Inferior parietal cortex (tissue), 1 donor: ENCODE data around the gene SMC3.

ENCODE experiments used
- DNase-seq: peaks from one replicate; pipeline ENCODE4 v3.0.0-alpha.2; 2016; ENCODE audit errors: extremely low spot score

SMC3 gene

DNA sequence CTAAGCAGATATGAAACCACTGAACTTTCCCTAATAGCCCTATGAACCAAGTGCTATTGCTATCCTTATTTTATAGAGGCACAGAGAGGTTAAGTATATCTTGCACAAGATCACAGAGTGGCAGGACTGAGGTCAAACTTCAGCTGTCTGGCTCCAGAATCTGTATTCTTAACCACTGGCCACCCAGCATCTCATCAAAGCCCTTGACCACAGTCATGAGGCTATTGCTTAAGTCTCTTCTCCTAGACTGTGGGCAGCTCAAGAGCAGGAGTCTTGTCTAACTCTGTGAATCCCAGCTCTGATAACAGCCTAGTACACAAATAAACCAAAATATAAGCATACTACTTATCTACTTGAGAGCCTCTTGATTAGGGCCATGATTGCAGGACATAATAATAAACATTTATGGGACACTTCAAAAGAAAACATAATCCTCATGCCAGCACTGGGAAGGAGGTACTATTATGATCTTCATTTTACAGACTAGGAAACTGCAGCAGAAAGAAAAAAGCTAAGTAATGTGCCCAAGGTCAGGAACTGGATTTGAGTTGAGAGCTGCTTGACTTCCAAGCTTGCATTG is 22.4 kb upstream of the SMC3 start:
- DNase-seq: no peak

DNA sequence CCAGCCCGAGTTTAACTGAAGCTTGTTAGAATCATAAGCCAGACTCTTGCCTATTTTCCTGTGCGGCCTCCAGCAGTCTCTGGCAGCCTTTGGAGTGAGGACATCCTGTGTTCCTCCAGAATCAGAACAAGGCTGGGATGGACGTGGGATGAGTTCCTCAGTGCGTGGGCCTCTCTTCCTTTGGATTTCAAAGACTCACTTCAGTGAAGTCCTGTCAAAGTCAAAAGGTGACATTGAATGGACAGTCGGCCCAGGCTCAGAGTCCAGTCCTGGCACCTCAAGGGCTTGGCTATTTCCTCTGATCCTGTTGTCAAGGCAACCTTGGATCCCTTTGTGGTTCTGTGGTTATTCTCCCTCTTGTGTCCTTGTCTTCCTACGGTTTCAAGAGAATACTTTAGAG is 21.4 kb upstream of the SMC3 start:
- DNase-seq: peak; percentile 23

DNA sequence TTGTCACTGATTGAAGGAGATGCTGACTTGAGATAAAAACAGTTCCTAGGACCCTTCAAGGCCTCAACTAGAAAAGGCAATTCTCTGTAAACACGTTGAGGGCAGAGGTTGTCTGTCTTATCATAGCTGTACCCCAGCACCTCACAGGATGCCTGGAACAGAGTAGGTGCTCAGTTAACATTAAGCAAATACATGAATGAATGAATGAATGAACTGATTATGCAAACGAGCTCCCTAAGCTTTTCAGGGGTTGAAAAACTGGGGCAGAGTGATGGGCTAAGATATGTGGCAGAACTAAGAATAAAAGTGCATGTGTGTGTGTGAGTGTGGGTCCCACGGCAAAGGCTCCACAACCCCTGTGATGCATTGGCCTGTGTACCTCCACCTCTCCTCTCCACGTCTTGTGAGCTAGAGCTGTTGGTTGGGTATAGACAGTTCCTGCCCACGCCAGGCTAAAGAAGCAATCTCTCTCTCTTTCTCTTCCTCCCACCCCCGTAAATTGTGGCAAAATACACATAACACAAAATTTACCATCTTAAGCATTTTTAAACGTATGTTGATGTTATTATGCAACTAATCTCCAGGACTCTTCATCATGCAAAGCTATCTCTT is 20.9 kb upstream of the SMC3 start:
- no peak for DNase-seq

DNA sequence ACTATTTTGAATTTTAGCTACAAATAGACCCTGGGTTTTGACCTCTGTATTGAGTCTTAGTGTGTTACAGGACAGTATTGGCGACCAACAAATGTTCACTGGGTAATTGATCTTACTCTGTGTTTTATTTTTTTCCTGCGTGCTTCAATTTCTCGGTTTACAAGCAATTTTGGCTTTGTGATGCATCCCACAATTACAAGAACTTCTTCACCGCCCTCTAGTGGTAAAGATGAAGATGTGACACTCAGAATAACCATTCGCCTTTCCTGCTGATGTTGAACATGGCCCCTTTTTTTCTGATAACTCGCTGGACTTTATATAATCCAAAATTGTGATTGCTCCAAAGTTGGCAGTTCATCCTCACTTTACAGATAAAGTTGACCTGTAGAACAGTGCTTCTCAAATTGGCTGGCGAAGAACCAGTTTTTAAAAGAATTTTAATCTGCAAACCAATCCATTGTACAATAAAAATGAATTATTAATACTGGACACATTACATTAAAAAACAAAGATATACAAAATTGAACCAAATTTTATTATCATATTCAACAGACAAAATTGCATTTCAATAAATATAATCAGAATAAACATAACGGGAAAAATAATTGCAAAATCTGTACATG is 20.2 kb upstream of the SMC3 start:
- peak; percentile 82 for DNase-seq

DNA sequence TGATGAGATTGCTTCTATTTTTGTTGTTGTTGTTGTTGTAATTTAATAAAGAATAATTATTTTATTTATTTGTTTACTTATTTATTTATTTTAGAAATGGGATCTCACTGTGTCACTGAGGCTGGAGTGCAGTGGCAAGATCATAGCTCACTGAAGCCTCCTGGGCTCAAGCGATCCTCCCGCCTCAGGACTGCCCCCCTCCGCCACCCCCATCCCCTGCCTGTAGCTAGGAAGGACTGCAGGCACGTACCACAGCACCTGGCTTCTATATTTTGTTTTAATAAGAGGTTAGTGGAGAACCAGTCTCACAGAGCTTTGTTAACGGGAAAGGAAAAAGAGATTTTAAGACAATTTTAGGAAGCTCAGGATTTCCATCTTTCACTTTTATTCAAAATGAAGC is 19.5 kb upstream of the SMC3 start:
- DNase-seq: no peak

DNA sequence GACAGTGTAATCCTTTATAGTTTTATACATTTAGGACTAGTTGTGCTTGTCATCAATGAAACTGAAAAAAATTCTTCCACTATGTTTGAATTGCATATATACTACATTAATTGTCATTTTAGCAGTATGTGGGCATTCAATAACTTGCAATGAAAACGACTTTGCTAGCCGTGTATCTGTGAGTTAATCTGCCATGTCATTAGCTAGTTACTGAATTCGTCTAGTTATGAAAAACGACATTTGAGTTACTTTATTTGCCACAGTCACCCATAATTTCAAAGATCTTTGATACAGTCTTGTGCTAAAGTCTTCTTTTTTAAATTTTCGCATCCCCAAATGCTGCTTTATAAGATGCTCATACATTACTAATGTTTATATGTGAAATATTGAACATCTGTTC is 18.3 kb upstream of the SMC3 start:
- DNase-seq: no peak

DNA sequence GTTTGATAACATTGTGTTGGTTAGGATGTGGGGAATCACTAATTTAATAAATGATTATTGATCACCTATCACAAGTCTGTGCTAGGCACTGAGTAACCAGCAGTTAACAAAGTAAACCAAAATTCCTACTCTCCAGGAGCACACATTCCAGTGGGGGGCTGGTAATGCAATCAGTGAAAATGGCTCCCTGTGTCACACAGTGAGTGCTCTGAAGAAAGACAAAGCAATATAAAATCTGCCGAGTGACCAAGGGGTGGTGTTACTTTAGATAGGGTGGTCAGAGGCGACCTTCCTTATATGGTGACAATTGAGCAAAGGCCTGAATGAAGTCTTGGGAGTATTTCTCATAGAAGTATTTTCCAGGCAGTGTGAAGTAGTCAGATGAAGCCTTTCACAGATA is 13.6 kb upstream of the SMC3 start:
- DNase-seq: no peak

DNA sequence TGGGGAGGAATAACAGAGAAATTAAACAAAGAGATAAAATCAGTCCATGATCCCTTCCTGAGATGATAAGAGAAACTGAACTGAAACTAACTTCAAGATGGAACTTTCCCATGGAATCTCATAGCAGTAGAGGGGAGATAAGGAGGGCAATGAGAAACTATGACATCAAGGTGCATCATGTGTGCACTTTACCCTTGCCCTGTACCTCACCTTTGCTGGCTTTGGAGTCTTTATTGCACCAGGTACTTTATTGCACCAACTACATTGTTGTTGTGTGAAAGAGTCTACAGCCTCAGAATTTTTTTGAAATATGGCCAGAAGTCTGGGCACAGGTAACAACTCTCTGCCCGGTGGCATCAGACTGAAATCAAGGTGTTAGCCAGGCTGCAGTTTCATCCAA is 11.2 kb upstream of the SMC3 start:
- no peak for DNase-seq

DNA sequence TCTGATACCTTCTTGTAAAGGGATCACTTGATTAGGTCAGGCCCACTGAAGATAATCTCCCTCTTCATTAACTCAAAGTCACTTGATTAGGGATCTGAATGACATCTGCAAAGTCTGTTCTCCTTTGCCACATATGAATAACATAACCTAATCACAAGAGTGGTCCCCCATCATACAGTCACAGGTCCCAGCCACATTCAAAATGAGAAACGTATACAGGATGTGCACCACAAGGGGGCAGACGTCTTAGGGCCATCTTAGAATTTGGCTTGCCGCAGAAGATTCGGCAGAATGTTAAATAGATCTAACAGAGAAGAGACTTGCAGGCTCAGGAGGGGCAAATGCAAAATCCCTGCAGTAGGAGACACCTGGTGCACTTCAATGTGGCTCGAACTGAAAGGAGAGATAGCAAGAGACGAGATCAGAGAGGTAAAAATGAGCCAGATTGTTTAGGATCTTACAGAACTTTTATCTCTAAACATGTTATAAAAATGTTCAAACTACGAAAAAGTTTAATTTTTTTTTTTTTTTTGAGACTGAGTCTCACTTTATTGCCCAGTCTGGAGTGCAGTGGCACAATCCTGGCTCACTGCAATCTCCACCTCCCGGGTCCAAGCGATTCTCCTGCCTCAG is 10.4 kb upstream of the SMC3 start:
- DNase-seq: peak; percentile 40

DNA sequence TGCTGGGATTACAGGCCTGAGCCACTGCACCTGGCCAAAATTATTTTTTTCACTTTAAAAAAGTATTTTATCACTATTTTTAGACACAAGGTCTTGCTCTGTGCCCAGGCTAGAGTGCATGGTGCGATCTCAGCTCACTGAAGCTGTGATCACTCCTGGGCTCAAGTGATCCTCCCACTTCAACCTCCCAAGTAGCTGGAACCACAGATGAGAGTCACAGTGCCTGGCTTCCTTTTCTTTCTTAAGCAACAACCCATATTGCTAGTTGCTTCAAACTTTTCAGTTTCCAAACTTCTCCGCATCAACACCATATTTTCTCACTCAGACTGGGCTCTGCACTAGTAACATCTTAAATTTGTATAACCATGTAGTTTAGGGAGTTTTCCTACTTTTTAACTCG is 9.5 kb upstream of the SMC3 start:
- no peak for DNase-seq

DNA sequence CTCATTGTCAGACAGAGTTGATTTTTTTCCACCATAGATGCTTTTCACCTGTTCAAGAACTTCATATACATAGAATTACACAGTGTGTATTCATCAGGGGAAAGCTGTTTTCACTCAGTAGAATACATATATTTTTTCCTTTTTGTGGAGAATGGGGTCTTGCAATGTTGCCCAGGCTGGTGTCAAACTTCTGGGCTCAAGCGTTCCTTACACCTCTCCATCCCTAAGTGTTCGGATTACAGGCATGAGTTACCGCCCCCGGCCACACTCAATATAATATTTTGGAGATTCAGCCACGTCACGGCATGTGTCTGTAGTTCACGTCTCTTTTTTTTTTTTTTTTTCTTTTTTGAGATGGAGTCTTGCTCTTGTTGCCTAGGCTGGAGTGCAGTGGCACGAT is 7.5 kb upstream of the SMC3 start:
- DNase-seq: no peak

DNA sequence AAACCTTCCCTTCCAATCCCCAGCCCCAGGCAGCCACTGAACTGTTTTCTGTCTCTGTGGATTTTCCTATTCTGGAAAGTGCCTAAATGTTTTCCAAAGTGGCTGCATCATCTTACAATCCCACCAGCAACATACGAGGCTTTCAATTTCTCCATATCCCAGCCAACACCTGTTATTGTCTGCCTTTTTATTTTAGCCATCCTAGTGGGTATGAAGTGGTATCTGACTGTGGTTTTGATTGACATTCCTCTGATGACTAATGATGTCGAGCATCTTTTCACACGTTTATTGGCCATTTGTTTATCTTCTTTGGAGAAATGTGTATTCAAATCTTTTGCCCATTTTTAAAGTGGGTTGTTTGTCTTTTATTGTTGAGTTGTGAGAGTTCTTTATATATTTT is 6.2 kb upstream of the SMC3 start:
- no peak for DNase-seq

DNA sequence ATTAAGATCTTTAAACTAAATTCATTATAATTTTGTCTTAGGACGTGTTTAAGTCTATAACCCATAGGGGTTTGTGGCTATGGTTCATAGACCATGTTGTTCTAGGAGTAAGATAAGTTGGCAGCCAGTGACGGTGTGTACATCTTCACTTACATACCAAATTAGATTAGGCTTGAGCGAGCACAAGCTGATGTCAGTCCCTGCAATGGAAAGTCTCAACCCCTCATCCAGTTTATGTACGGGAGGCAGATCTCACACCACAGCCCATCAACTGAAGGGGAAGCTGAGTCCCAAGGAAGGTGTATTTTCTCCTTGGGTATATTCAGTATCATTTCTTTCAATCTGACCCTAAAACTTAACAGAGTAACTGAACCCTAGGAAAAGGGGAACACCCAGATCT is 5.1 kb upstream of the SMC3 start:
- DNase-seq: no peak

DNA sequence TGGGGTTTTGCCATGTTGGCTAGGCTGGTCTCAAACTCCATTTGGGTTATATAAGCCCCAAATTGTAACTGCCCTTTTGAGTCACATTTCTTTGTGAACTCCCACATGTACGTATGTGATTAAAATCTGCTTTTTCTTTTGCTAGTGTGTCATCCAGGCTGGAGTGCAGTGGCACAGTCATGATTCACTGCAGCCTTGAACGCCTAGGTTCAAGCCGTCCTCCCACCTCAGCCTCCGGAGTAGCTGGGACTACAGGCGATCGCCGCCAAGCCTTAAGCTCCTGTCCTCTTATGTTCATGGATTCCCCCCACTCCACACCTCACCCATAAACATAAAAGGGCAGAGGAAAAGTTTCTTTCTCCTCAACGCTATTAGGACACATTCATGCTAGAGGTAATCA is 4.4 kb upstream of the SMC3 start:
- no peak for DNase-seq

DNA sequence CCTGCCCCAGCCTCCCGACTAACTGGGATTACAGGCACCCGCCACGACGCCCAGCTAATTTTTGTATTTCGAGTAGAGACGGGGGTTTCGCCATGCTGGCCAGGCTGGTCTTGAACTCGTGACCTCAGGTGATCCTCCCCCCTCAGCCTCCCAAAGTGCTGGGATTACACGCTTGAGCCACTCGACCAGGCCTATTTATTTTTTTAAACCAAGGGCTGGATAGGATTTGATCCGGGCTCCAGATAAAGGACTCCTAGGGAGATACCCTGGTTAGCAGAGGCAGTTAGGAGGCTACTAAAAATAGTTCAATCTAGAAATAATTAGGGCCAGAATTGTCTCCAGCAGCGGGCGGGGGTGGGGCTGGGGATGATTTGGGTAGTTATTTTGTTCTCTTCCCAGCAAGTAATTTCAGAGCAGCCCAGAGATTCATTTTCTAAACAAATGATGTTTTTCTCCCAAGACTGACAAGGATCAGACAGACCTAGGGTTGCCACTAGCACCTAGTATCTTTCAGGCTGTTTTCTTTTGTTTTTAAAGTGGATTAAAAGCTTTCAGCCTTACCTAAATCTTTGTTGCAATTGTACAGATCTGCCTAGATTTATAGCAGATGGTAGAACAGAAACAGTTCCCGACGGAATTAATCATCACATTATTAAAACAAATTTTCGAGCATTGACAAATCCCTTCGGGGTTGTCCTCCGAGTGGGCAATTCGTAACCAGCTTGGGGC is 859 bp upstream of the SMC3 start:
- DNase-seq: no peak

DNA sequence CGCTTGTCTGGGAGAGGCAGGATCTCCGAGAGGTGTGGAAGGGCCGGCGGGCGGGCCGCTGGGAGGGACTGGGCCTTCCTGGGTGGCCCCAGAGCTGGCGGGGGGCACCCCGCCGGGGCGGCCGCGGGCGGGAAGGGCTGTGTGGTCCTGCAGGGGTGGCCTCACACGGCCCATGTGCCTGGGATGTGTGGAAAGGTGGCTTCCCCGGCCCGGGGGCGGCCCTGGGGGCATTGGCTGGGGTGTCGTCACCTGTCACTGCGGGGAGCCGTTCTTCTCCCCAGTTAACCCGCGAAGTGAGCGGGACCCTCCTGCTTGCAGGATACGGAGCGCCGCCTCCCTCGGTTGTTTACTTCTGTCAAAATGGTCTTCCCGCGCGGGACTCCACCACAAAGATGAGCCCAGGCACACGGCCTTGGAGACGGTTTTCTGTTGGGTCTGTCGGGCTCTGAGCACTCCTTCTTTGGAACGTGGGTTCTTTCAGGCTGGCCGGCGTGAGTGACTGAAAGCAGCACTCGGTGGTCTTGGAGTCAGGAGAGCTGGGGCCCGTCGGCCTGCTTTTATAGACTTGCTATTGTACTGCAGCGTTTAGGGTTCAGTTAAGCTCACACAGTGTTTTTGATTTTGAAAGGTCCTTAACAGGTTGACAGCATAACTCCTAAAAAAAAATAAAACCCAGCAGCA is 700 bp downstream of the SMC3 start:
- peak; percentile 11 for DNase-seq

DNA sequence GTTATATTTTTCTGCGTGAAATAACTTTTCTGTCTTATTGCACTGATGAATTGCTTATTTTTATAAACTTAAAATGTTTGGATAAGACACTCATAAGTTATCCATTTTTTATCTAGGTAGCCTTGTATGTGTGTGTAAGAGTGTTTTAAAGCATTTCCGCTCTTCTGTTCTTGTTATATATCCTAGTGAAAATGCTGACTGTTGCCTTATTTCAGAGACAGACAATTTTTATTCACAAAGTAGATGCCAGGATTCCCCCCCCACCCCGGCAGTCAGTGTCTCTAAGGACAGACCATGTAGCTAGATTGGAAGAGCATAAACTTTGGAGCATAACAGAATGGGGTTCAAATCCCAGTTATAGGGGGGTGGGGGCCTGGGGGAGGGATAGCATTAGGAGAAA is 1.6 kb downstream of the SMC3 start:
- no peak for DNase-seq

DNA sequence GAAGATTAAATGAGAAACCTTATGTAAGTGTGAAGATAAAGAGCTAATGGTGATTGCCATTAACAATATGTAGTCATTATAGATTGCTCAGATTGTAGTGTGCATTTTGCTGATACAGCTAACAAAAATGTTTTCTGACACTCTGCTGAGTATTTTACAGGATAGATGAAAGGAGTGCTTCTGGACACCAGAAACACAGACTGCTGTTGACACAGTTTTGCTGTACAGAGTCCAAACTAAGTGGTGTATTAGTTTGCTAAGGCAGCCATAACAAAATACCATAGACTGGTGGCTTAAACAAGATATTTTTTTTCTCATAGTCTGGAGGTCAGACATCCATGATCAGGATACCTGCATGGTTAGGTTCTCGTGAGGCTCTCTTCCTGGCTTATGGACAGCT is 2.2 kb downstream of the SMC3 start:
- no peak for DNase-seq

DNA sequence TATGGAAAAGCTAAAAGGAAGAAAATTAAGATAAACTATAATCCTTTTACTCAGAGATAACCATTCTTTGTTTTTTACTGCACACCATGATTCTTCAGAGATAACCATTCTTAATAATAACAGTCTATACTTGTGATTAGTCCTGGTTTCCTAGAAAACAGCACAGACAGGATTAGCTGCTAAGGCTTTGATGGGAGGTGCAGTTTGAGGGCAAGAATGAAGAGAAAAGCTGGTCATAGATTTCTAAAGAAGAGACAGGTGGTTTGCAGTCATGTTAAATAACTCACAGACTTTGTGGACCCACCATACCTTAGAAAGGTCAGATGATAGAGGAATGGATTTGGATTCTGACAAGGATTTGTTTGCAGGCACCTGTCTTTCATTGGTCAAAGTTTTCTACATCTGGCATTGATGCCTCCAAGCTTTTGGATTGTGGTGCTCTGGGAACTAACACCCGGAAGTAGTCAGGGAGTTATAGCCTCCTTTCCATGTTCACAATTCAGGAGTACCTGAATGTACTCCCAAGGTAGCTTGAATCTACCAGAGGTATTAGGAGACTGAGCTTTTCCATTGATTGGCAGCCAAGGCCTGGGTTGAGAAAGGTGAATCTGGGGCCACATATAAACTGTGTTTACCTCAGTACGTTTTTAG is 3.7 kb downstream of the SMC3 start:
- DNase-seq: no peak

DNA sequence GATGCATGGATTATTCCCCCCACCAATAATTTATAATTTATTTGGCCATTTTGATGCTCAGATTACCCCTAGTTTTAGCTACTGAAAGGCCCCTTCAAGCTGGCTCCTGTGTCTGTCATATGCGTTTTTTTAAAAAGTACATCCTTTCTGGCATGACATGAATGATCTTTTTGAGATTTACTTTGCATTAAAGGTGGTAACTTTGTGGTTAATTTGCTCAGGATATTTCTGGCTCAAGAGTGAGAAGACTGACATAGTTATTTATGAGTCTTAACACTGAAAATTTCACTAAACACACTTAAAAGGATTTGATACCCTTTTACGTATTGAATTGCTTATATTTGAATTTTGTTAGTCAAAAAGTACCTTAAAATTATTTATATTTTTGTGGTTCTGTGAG is 5.4 kb downstream of the SMC3 start:
- no peak for DNase-seq

DNA sequence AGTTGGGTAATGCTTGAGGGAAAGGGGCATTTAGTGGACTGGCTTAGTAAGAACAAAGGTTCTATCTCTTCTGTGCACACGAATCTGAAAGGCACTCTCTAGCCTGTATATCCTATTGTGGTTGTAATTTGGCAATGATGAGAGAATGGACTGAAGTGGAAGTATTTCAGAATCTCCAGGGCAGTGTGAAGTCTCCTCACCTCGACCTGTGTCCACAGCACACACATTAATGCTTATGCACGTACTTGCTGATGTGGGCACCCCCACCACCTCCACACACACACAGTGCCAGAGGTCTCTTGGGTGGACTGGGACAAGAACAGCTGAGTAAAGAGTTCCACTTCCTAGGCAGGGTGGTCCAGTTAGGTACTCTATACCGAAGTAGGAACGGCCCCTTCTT is 6.9 kb downstream of the SMC3 start:
- no peak for DNase-seq

DNA sequence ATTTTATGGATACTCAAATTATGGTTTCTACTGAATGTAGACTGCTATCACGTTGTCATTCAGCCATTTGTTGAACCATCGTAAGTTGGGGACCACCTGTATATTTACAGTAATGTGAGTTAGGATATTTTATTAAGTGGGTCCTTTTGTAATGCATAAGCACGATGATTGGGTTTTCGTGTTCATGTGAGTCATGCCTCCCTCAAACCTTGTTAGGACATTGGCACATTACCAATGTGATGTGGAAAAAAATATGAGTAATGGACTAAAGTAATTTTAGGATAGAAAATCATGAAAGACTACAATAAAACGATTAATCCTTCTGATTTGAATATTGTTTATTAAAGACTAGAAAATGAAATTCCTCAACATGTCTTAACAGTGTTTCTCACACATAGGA is 8.7 kb downstream of the SMC3 start:
- no peak for DNase-seq
